Stomach smooth muscle (tissue), 2 donors: ENCODE measurements around the gene SHFL.

Experiments
- H3K27ac ChIP-seq: one replicate; pipeline ENCODE4 v1.7.0; 2013; ENCODE audit warnings: mild to moderate bottlenecking, low read length, inconsistent platforms
- H3K27me3 ChIP-seq, 2 donors: one replicate each; pipeline ENCODE4 v1.7.0; 2013; ENCODE audit warnings: low read length in 2 of 2; ENCODE audit not compliant: insufficient read depth in 2 of 2, control insufficient read depth in 1 of 2
- H3K36me3 ChIP-seq, 2 donors: one replicate each; pipeline ENCODE4 v1.7.0; 2013; ENCODE audit warnings: low read length in 2 of 2; ENCODE audit not compliant: control insufficient read depth in 2 of 2, insufficient read depth in 2 of 2
- H3K4me1 ChIP-seq: one replicate; pipeline ENCODE4 v1.7.0; 2013; ENCODE audit warnings: low read length; ENCODE audit not compliant: control insufficient read depth, insufficient read depth
- H3K4me3 ChIP-seq, 2 donors: one replicate each; pipeline ENCODE4 v1.7.0; 2013; ENCODE audit warnings: low read length in 2 of 2
- H3K9ac ChIP-seq, 2 donors: one replicate each; pipeline ENCODE4 v1.7.0; 2013; ENCODE audit warnings: low read length in 2 of 2, mild to moderate bottlenecking in 1 of 2
- H3K9me3 ChIP-seq, 2 donors: one replicate each; pipeline ENCODE4 v1.7.0; 2013; ENCODE audit warnings: low read length in 2 of 2; ENCODE audit not compliant: control insufficient read depth in 2 of 2
- donor health status: healthy.
- donor health status: Pancreatic carcinoma.

The SHFL gene

GRCh38 chr19:10085641-10086590, at the start of gene SHFL:
SHFL (plus strand) TSS chr19:10086317; CDS start chr19:10086428, 111 bp downstream.
- H3K27me3 ChIP-seq, result no peaks in the 10 kb centered on the region
- H3K9ac ChIP-seq, result peak within 1 kb of the TSS; percentile 81 to 85
- H3K4me1 ChIP-seq, result peaks cover 2% of the 10 kb centered on the region
- H3K27ac ChIP-seq, result peak within 1 kb of the TSS; percentile 73
- H3K36me3 ChIP-seq, result peaks cover 9 to 14% of the 10 kb centered on the region in 2 donors
- H3K4me3 ChIP-seq, result peak within 1 kb of the TSS; percentile 80 to 88
- H3K9me3 ChIP-seq, result no peaks in the 10 kb centered on the region

GRCh38 chr19:10036601-10037071, 49.5 kb upstream of the SHFL start:
- no peaks in the 10 kb centered on the region for H3K36me3 ChIP-seq
- no peaks in the 10 kb centered on the region for H3K4me1 ChIP-seq
- peaks cover 19 to 21% of the 10 kb centered on the region in 2 donors for H3K27me3 ChIP-seq
- H3K27ac ChIP-seq, result no peak overlapping the region
- peaks cover 10 to 18% of the 10 kb centered on the region in 2 donors for H3K9me3 ChIP-seq
- no peak overlapping the region for H3K4me3 ChIP-seq
- no peak overlapping the region for H3K9ac ChIP-seq

GRCh38 chr19:10037367-10037766, 48.8 kb upstream of the SHFL start:
- H3K9ac ChIP-seq, result no peak overlapping the region
- no peak overlapping the region for H3K4me3 ChIP-seq
- H3K9me3 ChIP-seq, result peaks cover 17 to 25% of the 10 kb centered on the region in 2 donors
- H3K27ac ChIP-seq, result no peak overlapping the region
- H3K36me3 ChIP-seq, result no peaks in the 10 kb centered on the region
- no peaks in the 10 kb centered on the region for H3K4me1 ChIP-seq
- H3K27me3 ChIP-seq, result peaks cover 18% of the 10 kb centered on the region in 2 donors

- H3K27me3 ChIP-seq, result peaks cover 17 to 18% of the 10 kb centered on the region in 2 donors
- H3K27ac ChIP-seq, result no peak overlapping the region
- H3K9ac ChIP-seq, result no peak overlapping the region
- H3K4me3 ChIP-seq, result no peak overlapping the region
- H3K36me3 ChIP-seq, result no peaks in the 10 kb centered on the region
- peaks cover 21 to 30% of the 10 kb centered on the region in 2 donors for H3K9me3 ChIP-seq
- no peaks in the 10 kb centered on the region for H3K4me1 ChIP-seq
Measured at GRCh38 chr19:10037809-10038208, 48.3 kb upstream of the SHFL start.

- no peak overlapping the region for H3K4me3 ChIP-seq
- no peak overlapping the region for H3K27ac ChIP-seq
- no peak overlapping the region for H3K9ac ChIP-seq
- H3K36me3 ChIP-seq, result no peaks in the 10 kb centered on the region
- peaks cover 9 to 12% of the 10 kb centered on the region in 2 donors for H3K27me3 ChIP-seq
- no peaks in the 10 kb centered on the region for H3K4me1 ChIP-seq
- H3K9me3 ChIP-seq, result peaks cover 46% of the 10 kb centered on the region in 2 donors
Measured at GRCh38 chr19:10043286-10043927, 42.7 kb upstream of the SHFL start.

GRCh38 chr19:10044390-10044789, 41.7 kb upstream of the SHFL start:
- peaks cover 43 to 46% of the 10 kb centered on the region in 2 donors for H3K9me3 ChIP-seq
- peaks cover 2 to 6% of the 10 kb centered on the region in 2 donors for H3K27me3 ChIP-seq
- H3K4me3 ChIP-seq, result no peak overlapping the region
- no peaks in the 10 kb centered on the region for H3K4me1 ChIP-seq
- H3K36me3 ChIP-seq, result no peaks in the 10 kb centered on the region
- H3K9ac ChIP-seq, result no peak overlapping the region
- H3K27ac ChIP-seq, result no peak overlapping the region

GRCh38 chr19:10045371-10045770, 40.7 kb upstream of the SHFL start:
- Histone ChIP-seq H3K36me3 (no peaks in the 10 kb centered on the region), H3K27ac (no peak overlapping the region), H3K27me3 (peaks cover 2 to 5% of the 10 kb centered on the region in 2 donors), H3K9ac (no peak overlapping the region), H3K9me3 (peaks cover 42 to 44% of the 10 kb centered on the region in 2 donors), H3K4me3 (no peak overlapping the region), H3K4me1 (no peaks in the 10 kb centered on the region)

GRCh38 chr19:10049626-10050025, 36.5 kb upstream of the SHFL start:
- Histone ChIP-seq H3K27me3 (peaks cover 2 to 4% of the 10 kb centered on the region in 2 donors), H3K27ac (no peak overlapping the region), H3K9me3 (peaks cover 4 to 7% of the 10 kb centered on the region in 2 donors), H3K36me3 (no peaks in the 10 kb centered on the region), H3K4me1 (no peaks in the 10 kb centered on the region), H3K4me3 (no peak overlapping the region), H3K9ac (no peak overlapping the region)

- no peak overlapping the region for H3K4me3 ChIP-seq
- H3K9me3 ChIP-seq, result no peaks in the 10 kb centered on the region
- H3K36me3 ChIP-seq, result no peaks in the 10 kb centered on the region
Measured at GRCh38 chr19:10052602-10053360, 33.3 kb upstream of the SHFL start.

GRCh38 chr19:10061717-10062310, 24.3 kb upstream of the SHFL start:
- H3K9ac ChIP-seq, result no peak overlapping the region
- no peaks in the 10 kb centered on the region for H3K4me1 ChIP-seq
- H3K27me3 ChIP-seq, result peaks cover 9 to 12% of the 10 kb centered on the region in 2 donors
- H3K36me3 ChIP-seq, result no peaks in the 10 kb centered on the region
- H3K9me3 ChIP-seq, result no peaks in the 10 kb centered on the region
- no peak overlapping the region for H3K27ac ChIP-seq
- no peak overlapping the region for H3K4me3 ChIP-seq

More at GRCh38 chr19:10052602-10053360, 33.3 kb upstream of the SHFL start:
- peaks cover 0 to 8% of the 10 kb centered on the region in 2 donors for H3K27me3 ChIP-seq
- H3K4me1 ChIP-seq, result no peaks in the 10 kb centered on the region
- no peak overlapping the region for H3K27ac ChIP-seq
- no peak overlapping the region for H3K9ac ChIP-seq
